HG03135 (cell line): Measurements from ENCODE around the gene NDUFV3.
"Not testable (repeated sequence)": the region's sequence is repeated elsewhere in the genome, so short reads cannot be mapped to it uniquely, and the experiment has no call there.

Experiments
- ATAC-seq: cut with Tn5 transposase; IDR thresholded peaks from one replicate; pipeline ENCODE4 v1.9.1; 2021; ENCODE audit warnings: mild to moderate bottlenecking, moderate library complexity; ENCODE audit not compliant: unreplicated experiment

NDUFV3 gene

DNA sequence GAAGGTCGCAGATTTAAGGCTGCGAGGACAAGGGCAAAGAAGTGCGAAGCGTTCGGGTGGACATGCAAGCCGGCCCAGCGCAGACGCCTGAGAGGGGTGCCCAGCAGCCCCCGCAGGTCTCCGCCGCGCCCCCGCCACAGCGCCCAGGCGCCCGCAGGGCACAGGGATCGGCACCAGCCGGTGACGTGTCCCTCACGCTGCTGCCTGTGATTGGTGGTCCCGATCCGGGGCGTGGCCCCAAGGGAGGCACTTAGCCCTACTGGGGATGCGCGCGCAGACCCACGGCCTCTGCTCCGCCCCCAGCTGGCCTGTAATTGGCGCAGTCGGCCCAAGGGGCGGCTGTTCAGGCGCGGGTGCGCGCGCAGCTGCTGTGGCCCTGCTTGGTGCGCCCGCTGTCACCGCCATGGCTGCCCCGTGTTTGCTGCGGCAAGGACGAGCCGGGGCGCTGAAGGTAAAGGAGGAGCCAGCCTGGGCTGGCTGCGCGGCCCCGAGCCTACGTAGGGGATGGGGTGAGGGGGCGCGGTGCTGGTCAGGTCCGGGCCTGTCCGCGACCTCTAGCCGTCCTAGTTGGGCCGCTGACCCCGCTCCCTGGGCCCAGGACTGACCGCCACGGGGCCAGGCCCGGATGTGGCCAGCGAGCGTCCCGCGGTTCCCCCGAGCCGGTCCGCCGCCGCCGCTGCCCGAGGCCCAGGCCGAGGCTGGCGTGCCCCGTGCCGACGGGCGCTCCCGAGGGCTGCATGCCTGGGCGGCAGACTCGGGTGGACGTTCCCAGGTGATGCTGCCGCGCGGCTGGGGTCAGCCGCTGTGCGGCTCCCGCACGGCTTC lies at the start of gene NDUFV3:
Gene NDUFV3 (plus strand): TSS at position 379 of the 825 bp plus-strand sequence. CDS start 25 bp downstream, at position 404.
- peak; percentile 89 for ATAC-seq

DNA sequence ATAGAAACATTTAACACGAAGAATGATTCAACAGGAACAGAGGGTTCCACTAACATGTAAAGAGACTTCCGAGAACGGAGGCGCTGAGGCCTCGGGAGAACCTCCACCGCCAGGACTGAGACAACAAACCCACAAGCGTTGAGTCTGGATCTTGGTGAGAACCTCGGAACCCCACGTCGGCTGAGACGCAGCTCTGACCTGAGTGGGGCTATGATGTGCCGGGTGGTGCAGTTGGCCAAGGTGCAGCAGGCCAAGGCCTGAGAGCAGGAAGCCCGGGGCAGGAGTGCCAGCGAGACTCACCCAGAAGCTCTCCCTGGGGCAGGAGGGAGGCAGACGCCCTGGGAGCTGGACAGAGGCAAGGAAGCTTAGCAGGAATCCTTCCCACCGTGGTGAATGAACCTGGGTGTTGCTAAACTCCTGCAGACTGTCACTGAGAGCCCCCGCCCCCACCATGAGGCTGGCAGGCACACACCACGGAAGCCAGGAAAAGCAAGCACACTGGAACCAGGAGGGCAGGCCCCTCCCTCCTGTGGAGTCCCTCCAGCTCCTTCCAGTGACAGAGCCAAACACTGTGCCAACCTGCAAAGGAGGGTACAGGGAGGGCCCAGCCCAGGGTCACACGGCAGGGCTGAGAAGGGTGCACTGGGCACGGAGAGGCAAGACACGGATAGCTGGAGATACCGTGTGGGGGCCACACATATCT lies 48.5 kb upstream of the NDUFV3 start:
- ATAC-seq = no peak

DNA sequence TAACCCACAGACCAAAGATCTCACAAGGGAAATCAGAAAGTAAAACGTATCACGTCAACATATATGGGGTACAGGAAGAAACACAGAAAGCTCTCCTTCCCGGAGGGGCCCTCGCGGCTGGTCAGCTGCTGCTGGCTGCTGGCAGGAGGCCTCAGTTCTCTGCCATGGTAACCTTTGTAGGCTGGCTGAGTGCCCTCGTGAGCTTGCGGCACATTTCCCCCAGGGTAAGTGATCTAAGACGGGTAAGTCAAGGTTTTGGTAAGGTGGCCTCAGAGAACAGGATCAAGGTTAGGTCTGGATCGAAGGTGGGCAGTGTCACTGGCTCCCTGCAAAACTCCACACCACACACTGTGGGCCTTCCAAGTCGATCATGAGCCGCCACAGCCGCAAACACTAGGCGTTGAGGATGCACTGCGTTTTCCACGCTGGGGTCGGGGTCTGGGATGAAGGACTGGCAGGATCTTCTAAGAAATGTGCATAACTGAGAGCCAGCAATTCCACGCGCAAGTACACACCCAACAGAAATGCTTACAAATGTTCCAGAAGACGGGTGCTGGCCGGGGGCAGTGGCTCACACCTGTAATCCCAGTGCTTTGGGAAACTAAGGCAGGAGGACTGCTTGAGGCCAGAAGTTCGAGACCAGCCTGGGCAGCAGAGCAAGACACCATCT lies 47.7 kb upstream of the NDUFV3 start:
- no peak for ATAC-seq

DNA sequence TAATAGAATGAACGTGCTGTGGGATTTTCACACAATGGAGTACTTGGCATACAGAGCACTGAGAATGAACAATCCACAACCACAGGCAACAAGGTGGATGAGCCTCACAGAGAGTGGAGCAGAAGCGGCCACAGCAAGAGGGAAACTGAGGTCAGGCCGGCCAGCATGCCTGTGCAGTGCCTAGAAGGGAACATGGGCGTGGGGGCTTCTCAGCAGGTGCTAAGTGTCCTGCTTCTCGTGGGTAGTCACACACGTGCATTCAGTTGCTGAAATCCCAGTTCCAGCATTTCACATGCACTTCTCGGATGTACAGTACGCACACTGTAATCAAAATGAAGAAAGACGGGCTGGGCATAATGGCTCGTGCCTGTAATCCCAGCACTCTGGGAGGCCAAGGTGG lies 46.9 kb upstream of the NDUFV3 start:
- ATAC-seq = no peak

DNA sequence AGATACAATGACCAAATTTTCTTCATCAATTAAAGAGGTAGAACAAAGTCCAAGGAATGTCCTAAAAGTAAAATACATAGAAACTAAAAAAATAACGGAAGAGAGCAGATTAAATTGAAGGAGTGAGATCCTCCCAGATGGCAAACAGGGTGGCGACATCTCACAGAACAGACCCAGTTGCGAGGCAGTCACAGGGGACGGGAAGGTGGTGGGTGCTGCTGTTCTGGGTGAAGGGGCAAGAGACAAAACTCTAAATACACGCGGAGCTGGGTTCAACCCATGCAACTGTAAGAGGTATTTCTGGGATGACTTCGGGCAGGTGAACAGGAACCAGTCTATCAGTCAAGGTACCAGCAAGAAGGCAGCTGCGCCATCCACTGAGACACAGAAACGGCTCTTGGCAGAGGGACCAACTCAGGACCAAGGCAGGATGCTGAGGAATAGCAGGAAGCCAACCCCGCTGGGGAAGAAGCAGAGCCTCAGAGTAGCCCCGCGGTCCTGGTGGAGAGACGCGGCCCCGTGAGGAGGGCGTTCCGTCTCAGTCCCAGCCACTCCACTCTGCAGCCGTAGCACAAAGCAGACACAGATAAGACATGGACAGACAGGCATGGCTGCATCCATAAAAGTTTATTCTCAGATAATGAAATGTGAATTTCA lies 45.9 kb upstream of the NDUFV3 start:
- no peak for ATAC-seq

DNA sequence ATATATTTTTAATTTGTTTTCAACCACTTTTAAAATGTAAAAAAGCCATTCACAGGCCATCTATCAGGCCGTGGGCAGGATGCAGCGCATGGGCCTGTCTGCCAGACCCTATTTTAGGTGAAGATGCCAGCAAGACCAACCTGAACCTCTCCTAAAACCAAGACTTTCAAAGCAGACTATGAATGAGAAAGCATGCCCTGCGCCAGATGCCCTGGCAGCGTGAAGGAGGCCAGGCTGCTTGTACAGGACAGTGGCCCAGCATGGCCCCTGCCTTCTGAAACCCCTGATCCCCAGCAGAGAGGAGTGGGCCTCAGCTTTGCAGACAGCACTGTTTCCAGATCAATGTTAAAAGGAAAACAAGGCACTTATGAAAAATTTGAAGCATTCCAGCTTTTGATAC lies 45.4 kb upstream of the NDUFV3 start:
- ATAC-seq = no peak

DNA sequence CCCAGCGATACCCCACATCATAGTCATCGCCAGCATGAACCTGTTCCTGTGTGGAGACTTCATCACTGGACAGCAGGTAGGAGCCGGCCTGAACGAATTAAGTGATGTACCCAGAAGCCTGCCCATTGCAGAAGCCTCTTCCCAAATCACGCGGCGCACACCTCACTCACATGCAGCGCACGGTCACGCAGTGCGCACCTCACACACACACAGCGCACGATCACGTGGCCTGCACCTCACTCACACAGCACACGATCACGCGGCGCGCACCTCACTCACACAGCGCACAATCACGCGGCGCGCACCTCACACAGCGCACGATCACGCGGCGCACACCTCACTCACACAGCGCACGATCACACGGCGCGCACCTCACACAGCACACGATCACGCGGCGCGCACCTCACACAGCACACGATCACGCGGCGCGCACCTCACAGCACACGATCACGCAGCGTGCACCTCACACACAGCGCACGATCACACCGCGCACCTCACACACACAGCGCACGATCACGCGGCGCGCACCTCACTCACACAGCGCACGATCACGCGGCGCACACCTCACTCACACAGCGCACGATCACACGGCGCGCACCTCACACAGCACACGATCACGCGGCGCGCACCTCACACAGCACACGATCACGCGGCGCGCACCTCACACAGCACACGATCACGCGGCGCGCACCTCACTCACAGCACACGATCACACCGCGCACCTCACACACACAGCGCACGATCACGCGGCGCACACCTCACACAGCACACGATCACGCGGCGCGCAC lies 44.8 kb upstream of the NDUFV3 start:
- not testable (repeated sequence) for ATAC-seq

DNA sequence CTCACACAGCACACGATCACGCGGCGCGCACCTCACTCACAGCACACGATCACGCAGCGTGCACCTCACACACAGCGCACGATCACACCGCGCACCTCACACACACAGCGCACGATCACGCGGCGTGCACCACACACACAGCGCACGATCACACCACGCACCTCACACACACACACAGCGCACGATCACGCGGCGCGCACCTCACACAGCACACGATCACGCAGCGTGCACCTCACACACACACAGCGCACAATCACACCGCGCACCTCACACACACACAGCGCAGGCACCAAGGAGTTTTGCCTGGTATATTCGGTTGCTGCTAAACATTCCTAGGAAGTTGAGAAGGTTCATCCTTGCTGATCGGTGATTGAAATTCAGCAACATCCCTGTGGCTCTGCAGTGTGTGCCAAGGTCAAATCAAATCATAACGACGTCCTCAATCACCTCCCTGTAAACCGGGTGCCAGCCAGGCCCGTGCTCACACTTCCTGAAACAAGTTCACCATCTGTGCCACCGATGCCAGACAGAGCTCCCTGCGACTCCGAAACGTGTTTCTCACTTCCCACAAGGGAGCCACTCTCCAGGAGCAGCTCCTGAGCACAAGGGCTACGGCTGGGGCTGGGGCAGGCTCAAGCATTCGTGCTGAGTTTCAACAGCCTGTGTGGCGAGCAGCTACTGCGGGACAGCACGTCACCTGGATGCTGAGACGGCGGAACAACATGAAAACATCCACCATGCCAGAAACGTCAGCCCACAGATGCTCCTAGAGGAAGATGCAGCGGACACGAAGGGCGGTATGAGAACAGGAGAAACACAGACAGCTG lies 44.0 kb upstream of the NDUFV3 start:
- no peak for ATAC-seq

DNA sequence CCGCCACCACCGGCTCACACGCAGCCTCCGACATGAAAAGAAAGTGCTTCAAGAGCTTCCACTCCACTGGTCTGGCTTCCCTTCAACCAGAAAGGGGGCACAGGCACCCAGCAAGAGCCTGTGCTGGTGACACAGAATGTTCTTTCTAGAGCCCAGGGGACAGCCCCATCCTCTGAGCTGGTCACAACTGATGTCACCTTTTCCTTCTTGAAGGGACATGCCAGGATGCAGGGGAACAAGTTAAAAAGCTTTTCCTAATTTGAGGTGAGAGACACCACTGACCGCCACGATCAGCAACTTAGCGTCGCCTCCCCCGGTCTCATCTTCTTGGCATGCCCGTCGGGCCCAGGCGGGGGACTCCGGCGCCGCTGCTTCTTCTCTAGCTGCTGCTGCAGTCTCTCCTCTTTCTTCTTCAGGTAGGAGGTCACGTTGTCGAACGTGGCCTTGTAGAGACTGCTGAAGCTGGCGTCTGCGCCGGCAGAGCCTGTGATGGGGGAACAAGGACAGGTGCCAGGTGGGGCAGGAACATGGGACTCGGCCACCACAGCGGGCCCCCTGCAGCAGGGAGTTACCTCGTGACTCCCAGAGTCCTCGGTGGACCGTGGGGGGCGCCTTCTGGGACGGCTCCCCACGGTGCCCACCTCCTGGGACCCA lies 43.2 kb upstream of the NDUFV3 start:
- ATAC-seq = no peak

DNA sequence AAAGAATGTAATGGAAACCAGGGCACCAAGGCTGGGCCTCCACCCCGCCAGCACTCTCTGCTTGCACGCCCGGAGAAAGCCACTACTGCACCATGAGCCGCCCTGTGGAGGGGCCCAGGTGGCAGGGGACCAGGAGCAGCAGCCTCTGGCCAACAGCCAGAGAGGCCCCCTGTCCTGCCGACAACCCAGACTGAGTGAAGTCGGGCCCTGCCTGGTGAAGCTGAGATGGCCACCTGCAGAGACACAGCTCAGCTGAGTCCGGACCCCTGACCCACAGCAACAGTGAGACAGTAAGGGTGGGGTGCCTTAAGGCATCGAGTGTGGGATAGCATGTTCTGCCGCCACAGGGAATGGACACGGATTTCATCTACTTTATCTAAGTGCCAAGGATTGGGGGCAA lies 42.6 kb upstream of the NDUFV3 start:
- ATAC-seq = no peak

DNA sequence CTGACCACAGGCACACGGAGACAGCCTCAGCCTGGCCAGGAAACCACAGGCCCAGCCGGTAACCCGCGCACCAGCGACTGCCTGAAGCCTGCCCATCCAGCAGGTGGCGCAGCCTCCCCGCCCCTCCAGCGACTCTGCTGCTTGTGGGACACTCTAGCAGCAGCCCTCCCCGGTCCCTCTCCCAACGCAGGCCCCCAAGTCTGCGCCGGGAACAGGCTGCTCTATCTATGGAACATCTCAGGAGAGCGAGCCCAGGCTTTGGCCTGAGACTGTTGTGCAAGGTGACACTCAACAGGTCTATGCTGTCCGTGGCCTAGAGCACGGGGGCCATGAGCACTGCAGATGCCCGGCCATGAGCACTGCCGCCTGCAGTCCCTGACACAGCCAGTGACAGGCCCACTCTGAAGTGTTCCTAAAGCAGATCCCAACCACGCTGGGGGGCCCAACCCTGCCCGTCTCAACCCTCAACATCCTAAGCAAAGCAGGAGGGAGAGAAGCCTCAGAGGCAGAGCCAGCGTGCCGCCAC lies 42.2 kb upstream of the NDUFV3 start:
- no peak for ATAC-seq

DNA sequence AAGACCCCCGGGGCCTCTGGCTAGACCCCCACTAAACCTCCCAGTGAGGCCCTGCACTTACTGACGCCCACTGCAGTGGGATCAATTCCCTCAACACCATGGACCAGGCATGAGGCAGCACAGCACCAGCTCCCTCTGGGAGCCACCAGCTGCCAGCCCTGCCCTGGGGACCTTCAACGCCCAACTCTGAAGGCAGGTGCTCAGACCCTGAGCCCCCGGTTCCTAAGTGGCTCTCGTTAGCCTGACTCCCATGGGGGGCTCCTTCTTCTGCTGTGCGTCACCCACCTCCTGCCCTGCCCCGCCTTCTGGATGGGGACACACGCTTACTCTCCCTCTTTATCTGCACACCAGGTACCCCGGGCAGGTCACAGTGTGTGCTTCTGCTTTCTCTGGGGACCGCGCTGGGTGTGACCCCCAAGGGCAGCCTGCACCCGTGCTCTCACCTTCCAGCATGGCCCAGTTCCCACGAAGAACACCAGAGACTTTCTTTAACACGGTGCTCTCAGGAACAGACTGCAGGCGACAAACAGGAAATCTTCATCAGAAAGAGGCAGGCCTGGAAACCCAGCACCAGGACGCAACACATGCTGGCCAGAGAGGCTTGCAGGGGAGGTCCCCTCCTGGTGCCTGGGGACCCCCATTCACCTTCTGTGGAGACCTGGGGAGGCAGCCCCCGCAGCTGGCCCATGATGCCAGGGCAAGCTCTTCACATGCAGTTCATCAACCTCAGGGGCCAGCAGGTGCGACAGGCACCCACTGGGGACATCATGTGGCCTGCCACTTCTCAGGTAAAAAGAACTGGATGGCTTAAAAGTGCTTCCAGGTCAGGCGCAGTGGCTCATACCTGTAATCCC lies 41.1 kb upstream of the NDUFV3 start:
- no peak for ATAC-seq

DNA sequence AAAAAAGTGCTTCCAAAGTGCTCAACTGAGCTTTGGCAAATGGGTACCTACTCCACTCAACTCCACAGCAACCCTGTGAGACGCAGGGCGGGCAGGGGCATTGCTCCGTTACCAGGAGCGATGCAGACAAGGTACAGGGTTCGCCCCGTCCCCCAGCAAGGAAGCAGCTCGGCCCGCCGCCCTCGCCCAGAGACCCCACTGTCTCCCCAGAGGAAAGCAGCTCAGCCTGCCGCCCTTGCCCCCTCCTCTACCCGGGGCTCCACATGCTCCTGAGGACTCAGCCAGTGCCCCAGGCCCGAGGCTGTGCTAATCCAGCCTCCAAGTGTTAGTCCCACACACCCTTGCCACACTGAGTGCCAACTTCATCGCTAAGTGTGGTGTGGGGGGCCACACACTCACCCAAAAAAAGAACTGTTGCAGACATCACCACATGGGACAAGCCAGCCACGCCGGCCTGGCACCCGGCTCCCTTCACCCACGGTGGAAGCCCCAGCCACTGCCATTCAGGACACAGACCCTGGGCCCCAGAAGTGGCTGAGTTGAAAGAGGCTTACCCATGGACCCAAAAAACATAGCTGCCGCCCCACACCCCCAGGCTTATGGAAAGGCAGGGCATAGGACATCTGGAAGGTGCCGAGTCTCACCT lies 40.1 kb upstream of the NDUFV3 start:
- no peak for ATAC-seq

DNA sequence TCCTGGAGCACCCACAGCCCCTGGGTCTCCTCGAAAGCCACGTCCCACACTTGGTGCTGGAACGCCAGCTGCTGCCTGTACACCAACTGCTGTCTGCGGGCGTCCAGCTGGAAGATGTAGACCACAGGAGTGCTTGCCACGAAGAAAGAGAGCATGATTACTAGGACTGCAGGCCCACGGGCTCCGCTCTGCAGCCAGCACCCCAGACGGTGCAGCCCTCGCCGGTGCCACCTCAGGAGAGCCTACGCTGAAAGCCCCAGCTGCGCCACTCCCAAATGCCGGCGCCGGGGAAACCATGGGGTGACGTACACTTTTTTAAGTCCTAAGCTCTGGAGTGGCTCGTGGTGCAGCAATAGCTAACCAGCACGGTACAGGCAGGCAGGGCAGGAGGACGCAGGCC lies 39.5 kb upstream of the NDUFV3 start:
- no peak for ATAC-seq

DNA sequence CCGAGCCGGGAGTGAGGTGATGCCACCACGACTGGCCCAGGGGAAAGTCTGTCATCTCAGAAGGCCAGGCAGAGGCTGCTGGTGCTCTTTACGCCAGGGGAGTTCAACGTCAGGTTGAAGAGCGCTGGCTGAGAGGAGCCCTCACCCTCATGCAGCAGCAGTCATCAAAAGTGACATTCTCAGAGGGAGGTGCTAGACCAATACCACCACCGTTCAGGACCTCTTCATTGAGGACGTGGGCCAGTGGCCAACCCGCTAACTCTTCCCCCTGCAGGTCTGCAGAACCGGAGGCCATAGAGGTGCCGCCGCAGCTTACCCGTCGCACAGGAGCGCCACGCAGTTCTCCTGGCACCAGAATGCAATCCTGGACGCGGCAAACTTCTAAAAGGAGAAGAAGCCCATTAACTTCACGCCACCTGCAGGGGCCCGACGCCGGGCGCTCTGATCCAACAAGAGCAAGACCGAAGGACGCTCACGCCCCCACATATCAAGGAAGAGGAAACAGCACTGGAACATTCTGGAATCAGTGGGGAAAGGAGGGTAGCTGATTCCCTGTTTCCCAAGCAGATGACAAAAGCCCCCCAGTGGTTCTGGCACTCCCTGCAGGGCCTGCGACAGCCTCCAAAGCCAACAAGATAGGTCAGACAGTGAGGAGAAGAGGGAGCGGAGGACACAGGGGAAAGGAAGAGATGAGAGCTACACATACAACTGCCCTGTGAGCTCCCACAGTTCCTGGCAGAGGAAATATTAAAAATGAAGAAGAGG lies 38.7 kb upstream of the NDUFV3 start:
- no peak for ATAC-seq

DNA sequence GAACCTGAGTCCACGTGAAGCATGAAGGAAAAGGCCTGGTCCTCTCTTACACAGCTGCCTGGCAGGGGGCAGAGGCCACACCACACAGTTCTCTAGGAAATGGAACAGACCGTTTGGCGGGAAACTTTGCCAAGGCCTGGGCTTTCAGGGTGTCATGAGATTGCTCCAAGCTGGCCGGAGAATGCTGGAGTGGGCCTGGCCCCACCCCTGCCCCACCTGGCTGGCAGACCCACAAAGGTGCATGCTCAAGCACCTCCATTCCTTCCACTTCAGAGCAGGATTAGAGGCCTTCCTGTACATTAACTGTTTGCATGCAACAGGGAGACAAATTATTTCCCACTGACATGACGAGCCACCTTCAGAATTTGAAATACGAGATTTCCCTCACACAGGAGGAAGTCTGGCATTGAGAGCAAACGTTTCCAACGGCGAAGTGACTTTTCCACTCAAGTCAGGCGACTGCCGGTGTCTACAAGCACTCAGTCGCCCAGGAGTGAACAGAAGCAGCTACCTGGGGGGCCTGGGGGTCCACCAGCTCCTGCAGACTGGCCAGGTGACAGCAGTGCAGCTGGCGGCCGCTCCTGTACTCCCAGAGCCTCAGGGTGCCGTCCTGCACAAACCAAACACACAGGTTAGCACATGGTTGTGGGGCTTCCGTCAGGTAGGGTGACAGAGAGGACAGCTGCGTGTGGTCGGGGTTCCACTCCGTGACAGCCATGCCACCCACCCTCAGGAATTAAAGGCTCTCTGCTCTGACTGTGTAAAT lies 37.8 kb upstream of the NDUFV3 start:
- ATAC-seq = no peak
